K562 (cell line): ENCODE measurements around the gene LRP2. TPM values are rescaled to one million over a fixed set of nuclear protein-coding genes. Genes with fewer than 3 reads are reported as not detected.

Experiments used
- ATAC-seq: fragments of 200-7000 bp; cut with Tn5 transposase; 3 replicates; pipeline ENCODE4 v1.9.1; 2020; ENCODE audit warnings: moderate library complexity
- BruUV-seq: library from RNA; stranded (reverse); fragments of 400-500 nt; replicated peaks from 2 replicates; lab custom pipeline; 2021; lab: Mats Ljungman, UMichigan
- CTCF ChIA-PET: fragments of 300-600 bp; formaldehyde crosslinking; extraction: SDS; loops from one replicate; lab custom pipeline; 2021; ENCODE audit warnings: low intra/inter-chr PET ratio; lab: Yijun Ruan, JAX
- POLR2A ChIA-PET: fragments of 300-600, 350-650 bp; sonication (Branson Sonifier 250); formaldehyde crosslinking; extraction: SDS; loops from one replicate; lab custom pipeline; 2021; ENCODE audit warnings: antibody characterized with exemption, inconsistent platforms; lab: Yijun Ruan, JAX
- DNase-seq, 4 experiments: peaks; one replicate each; pipeline versions ENCODE4 v3.0.0 to v3.0.0-alpha.2; 2011 to 2018; ENCODE audit warnings: low spot score in 3 of 4, mixed read lengths in 3 of 4; ENCODE audit errors: extremely low read depth in 1 of 4
- FAIRE-seq: peaks from 2 replicates; lab custom pipeline; 2011; peaks lifted over from hg19 to GRCh38; lab: Jason Lieb, UNC
- H2AFZ ChIP-seq: 2 replicates; pipeline ENCODE4 v1.6.0; 2011; ENCODE audit warnings: low read depth, low read length, control low read depth, inconsistent platforms
- H3K27ac ChIP-seq: fragments of 200-600 bp; 3 replicates; pipeline ENCODE4 v1.8.0; 2011; ENCODE audit warnings: low read depth, mild to moderate bottlenecking, control low read depth, inconsistent platforms, low read length, moderate library complexity, mixed read lengths; ENCODE audit errors: extremely low read depth
- H3K27me3 ChIP-seq, 2 experiments: fragments of 300-600 bp in 1 of 2; 2 replicates in 1 of 2; 3 replicates in 1 of 2; pipeline versions ENCODE4 v1.6.0 to v1.8.0; 2011; ENCODE audit warnings: inconsistent platforms in 2 of 2, low read length in 2 of 2, mild to moderate bottlenecking in 1 of 2, mixed read lengths in 1 of 2, moderate library complexity in 1 of 2; ENCODE audit not compliant: control insufficient read depth in 2 of 2, insufficient read depth in 2 of 2
- H3K36me3 ChIP-seq: fragments of 300-600 bp; 3 replicates; pipeline ENCODE4 v1.8.0; 2011; ENCODE audit warnings: mild to moderate bottlenecking, low read length, inconsistent platforms; ENCODE audit not compliant: control insufficient read depth, insufficient read depth
- H3K4me1 ChIP-seq, 2 experiments: fragments of 200-600 bp in 1 of 2; replicated peaks in 1 of 2; 2 replicates in 1 of 2; 3 replicates in 1 of 2; pipeline versions ENCODE4 v1.5.1 to v1.8.0; 2011; ENCODE audit warnings: inconsistent platforms in 2 of 2, low read length in 2 of 2, mild to moderate bottlenecking in 1 of 2, mixed read lengths in 1 of 2, moderate library complexity in 1 of 2; ENCODE audit not compliant: control insufficient read depth in 2 of 2, insufficient read depth in 2 of 2
- H3K4me2 ChIP-seq: 2 replicates; pipeline ENCODE4 v1.6.1; 2011; ENCODE audit warnings: low read length, control low read depth, inconsistent platforms, mixed read lengths; ENCODE audit not compliant: insufficient read depth
- H3K4me3 ChIP-seq: fragments of 200-600 bp; sonication (generic), shearing (Covaris generic); 2 replicates; pipeline ENCODE4 v1.5.1; 2016; ENCODE audit warnings: control low read depth, inconsistent platforms
- H3K79me2 ChIP-seq: fragments of 200-600 bp; 3 replicates; pipeline ENCODE4 v1.8.0; 2011; ENCODE audit warnings: low read length, inconsistent platforms; ENCODE audit not compliant: control insufficient read depth, insufficient read depth
- H3K9ac ChIP-seq, 2 experiments: 2 replicates each; pipeline versions ENCODE4 v1.6.0 to v1.6.1; 2011; ENCODE audit warnings: low read depth in 2 of 2, low read length in 2 of 2, control low read depth in 1 of 2, inconsistent platforms in 1 of 2, mild to moderate bottlenecking in 1 of 2, mixed read lengths in 1 of 2; ENCODE audit not compliant: insufficient read depth in 1 of 2
- H3K9me1 ChIP-seq: one replicate; pipeline ENCODE4 v1.6.0; 2011; ENCODE audit warnings: inconsistent platforms, mild to moderate bottlenecking, low read length, moderate library complexity; ENCODE audit not compliant: control insufficient read depth, insufficient read depth
- H3K9me3 ChIP-seq: replicated peaks from 2 replicates; pipeline ENCODE4 v1.5.1; 2011; ENCODE audit warnings: low read depth, low read length, inconsistent platforms; ENCODE audit not compliant: control insufficient read depth, insufficient read depth
- H4K20me1 ChIP-seq: replicated peaks from 2 replicates; pipeline ENCODE4 v1.6.1; 2011; ENCODE audit warnings: low read length, inconsistent platforms, mixed read lengths; ENCODE audit not compliant: control insufficient read depth, insufficient read depth
- ATF6 ChIP-seq: sonication (generic); formaldehyde crosslinking; IDR thresholded peaks from 2 replicates; pipeline ENCODE4 v1.4.0; 2020; ENCODE audit warnings: mild to moderate bottlenecking, missing genetic modification reagents
- BCL6 ChIP-seq: fragments of 250-450 bp; sonication (Bioruptor Pico); IDR thresholded peaks from 2 replicates; pipeline ENCODE4 v1.4.0; 2020
- E2F4 ChIP-seq: sonication (generic); formaldehyde crosslinking; IDR thresholded peaks from 2 replicates; pipeline ENCODE4 v1.8.0; 2022; ENCODE audit warnings: mild to moderate bottlenecking, low read depth, missing genetic modification reagents
- HNRNPUL1 ChIP-seq: fragments of 200-400 bp; formaldehyde crosslinking; IDR thresholded peaks from 2 replicates; pipeline ENCODE4 v1.6.1; 2017; ENCODE audit warnings: low read length
- MLX ChIP-seq, 2 experiments: fragments of 450-650 bp in 1 of 2; sonication (generic) in 1 of 2; formaldehyde crosslinking; conservative IDR thresholded peaks; 2 replicates each; pipeline versions ENCODE4 v1.4.0 to v1.8.1; 2020 to 2022; ENCODE audit warnings: mild to moderate bottlenecking in 1 of 2, missing genetic modification reagents in 1 of 2
- POU5F1 ChIP-seq: fragments of 150-350 bp; IDR thresholded peaks from 2 replicates; pipeline ENCODE4 v1.6.1; 2014; ENCODE audit warnings: borderline replicate concordance, low read length, low read depth, mild to moderate bottlenecking; ENCODE audit not compliant: partially characterized antibody
- ZBTB11 ChIP-seq, 3 experiments: fragments of 200-800 bp in 1 of 3; fragments of 250-450 bp in 1 of 3; fragments of 450-650 bp in 1 of 3; sonication (Bioruptor Pico) in 1 of 3; sonication (Bioruptor generic) in 1 of 3; formaldehyde crosslinking in 1 of 3; IDR thresholded peaks; 2 replicates each; pipeline versions ENCODE4 v1.6.1 to v1.8.0; 2016 to 2022; ENCODE audit warnings: mild to moderate bottlenecking in 2 of 3, missing genetic modification characterization in 2 of 3, missing compliant biosample characterization in 1 of 3, moderate library complexity in 1 of 3
- ZBTB43 ChIP-seq: sonication (generic); formaldehyde crosslinking; IDR thresholded peaks from 2 replicates; pipeline ENCODE4 v1.8.0; 2023; ENCODE audit warnings: mild to moderate bottlenecking, missing genetic modification reagents
- ZNF778 ChIP-seq: fragments of 450-650 bp; formaldehyde crosslinking; IDR thresholded peaks from 2 replicates; pipeline ENCODE4 v1.4.0; 2020; ENCODE audit warnings: mild to moderate bottlenecking, moderate library complexity
- WGBS: fragments of 100-300 bp; shearing (Covaris generic); methylation state at CpG from one replicate; pipeline ENCODE4 v1.1.6; 2016; ENCODE audit warnings: low coverage, mixed read lengths; ENCODE audit not compliant: insufficient coverage; ENCODE audit errors: missing lambda C conversion rate; 5-methylcytosine and 5-hydroxymethylcytosine counted together
- in situ Hi-C: fragments of 300-500 bp; cut with MboI; formaldehyde crosslinking; loops from 4 replicates; pipeline ENCODE4 v1.15.0; 2018; ENCODE audit warnings: inconsistent platforms, mixed read lengths
- intact Hi-C: fragments of 100-400 bp; cut with micrococcal nuclease; formaldehyde crosslinking; loops from 2 replicates; pipeline ENCODE4 v1.14.2; 2022
- polyA plus RNA-seq, 8 experiments: library from polyadenylated mRNA; depleted of rRNA in 4 of 8; stranded (reverse) in 5 of 8; unstranded in 3 of 8; fragments of >200 nt; fragmentation: Nextera tagmentation in 2 of 8; fragmentation: Illumina TruSeq in 1 of 8; extraction: Ambion mirVana in 2 of 8; extraction: Trizol in 1 of 8; gene quantifications; 2 replicates each; pipeline versions ENCODE4 v1.2.1 to v1.2.3, GENCODE V29; 2011 to 2014; ENCODE audit warnings: inconsistent platforms in 1 of 8, missing spikeins in 1 of 8
- total RNA-seq, 7 experiments: library from RNA; depleted of rRNA in 6 of 7; stranded (reverse); fragments of >200 nt in 6 of 7; fragmentation: Illumina TruSeq in 2 of 7; extraction: Trizol in 2 of 7; gene quantifications; 2 replicates each; pipeline versions ENCODE4 v1.2.1 to v1.2.3, GENCODE V29; 2011 to 2021; ENCODE audit warnings: low replicate concordance in 1 of 7

The LRP2 gene
- total and polyA plus RNA-seq, 9 of the 15 experiments (the other 6 are each of a cell fraction or from before 2014, with no cell fraction given) = 0.04 to 0.18 (median 0.11) TPM; not detected in 1

- no peak for TF ChIP-seq ZNF778 (CRISPR knock-in tag)
Observed at GRCh38 chr2:169090133-169090820, 272.1 kb downstream of the LRP2 start (continued).

GRCh38 chr2:169089182-169089581 is 273.2 kb downstream of the LRP2 start:
- H3K4me1 ChIP-seq = no peaks in the 10 kb centered on the region; a peak in 1 of 5 replicates
- FAIRE-seq = no peak
- no peak for TF ChIP-seq E2F4 (CRISPR knock-in tag)
- no peak for TF ChIP-seq ZBTB43
- TF ChIP-seq ATF6 (CRISPR knock-in tag) = no peak
- no peak for TF ChIP-seq HNRNPUL1
- no peak for TF ChIP-seq MLX (CRISPR knock-in tag; conservative IDR thresholded peaks at IDR 0.05)
- no peak for TF ChIP-seq ZBTB11 (CRISPR knock-in tag; IDR thresholded peaks at IDR 0.05)
- TF ChIP-seq BCL6 (CRISPR knock-in tag) = no peak
- no peak for TF ChIP-seq POU5F1

More at GRCh38 chr2:169089182-169089581, 273.2 kb downstream of the LRP2 start:
- no peak for ATAC-seq
- Histone ChIP-seq H3K27me3 (no peaks in the 10 kb centered on the region), H3K36me3 (no peaks in the 10 kb centered on the region), H3K4me3 (no peak overlapping the region), H2AFZ (no peak overlapping the region), H3K79me2 (no peaks in the 10 kb centered on the region), H3K9ac (no peak overlapping the region), H3K27ac (no peak overlapping the region), H4K20me1 (no peaks in the 10 kb centered on the region), H3K4me2 (no peak overlapping the region), H3K9me1 (no peaks in the 10 kb centered on the region), H3K9me3 (no peaks in the 10 kb centered on the region)
- in situ Hi-C loops = no loop called here
- WGBS = 58% methylated on average over 2 of the region's 2 CpGs
- POLR2A ChIA-PET = no interaction called here
- DNase-seq = no peak
- intact Hi-C loops = no loop called here
- BruUV-seq = no TSS peak
- CTCF ChIA-PET = no interaction called here
